MM.1S (cell line): Measurements from ENCODE around the gene A1BG.

Experiments used
- DNase-seq: peaks from one replicate; pipeline ENCODE4 v3.0.0-alpha.2; 2015
- H2AFZ ChIP-seq: fragments of 300-600 bp; sonication (generic); 2 replicates; pipeline ENCODE4 v1.6.0; 2016; ENCODE audit warnings: antibody characterized with exemption, low read length
- H3F3A ChIP-seq: fragments of 300-600 bp; sonication (generic); 2 replicates; pipeline ENCODE4 v1.6.1; 2016; ENCODE audit warnings: mild to moderate bottlenecking, antibody characterized with exemption, low read length, moderate library complexity, mixed read lengths; ENCODE audit not compliant: insufficient read depth
- H3K27ac ChIP-seq: fragments of 300-600 bp; sonication (generic); 2 replicates; pipeline ENCODE4 v1.5.1; 2016; ENCODE audit warnings: mild to moderate bottlenecking, low read length
- H3K27me3 ChIP-seq: fragments of 300-600 bp; sonication (generic); replicated peaks from 2 replicates; pipeline ENCODE4 v1.6.0; 2016; ENCODE audit warnings: low read length; ENCODE audit not compliant: insufficient read depth
- H3K36me3 ChIP-seq: fragments of 300-600 bp; sonication (generic); replicated peaks from 2 replicates; pipeline ENCODE4 v1.6.1; 2016; ENCODE audit warnings: mild to moderate bottlenecking, low read length, mixed read lengths; ENCODE audit not compliant: insufficient read depth
- H3K4me1 ChIP-seq: fragments of 300-600 bp; sonication (generic); 2 replicates; pipeline ENCODE4 v1.6.1; 2016; ENCODE audit warnings: low read length, mixed read lengths
- H3K4me2 ChIP-seq: fragments of 300-600 bp; sonication (generic); 2 replicates; pipeline ENCODE4 v1.6.0; 2016; ENCODE audit warnings: low read depth, low read length
- H3K4me3 ChIP-seq: fragments of 300-600 bp; sonication (generic); 2 replicates; pipeline ENCODE4 v1.5.1; 2016; ENCODE audit warnings: low read length, mixed read lengths
- H3K79me2 ChIP-seq: fragments of 300-600 bp; sonication (generic); 2 replicates; pipeline ENCODE4 v1.6.1; 2016; ENCODE audit warnings: mixed run types, low read length, mixed read lengths
- H3K9ac ChIP-seq: fragments of 300-600 bp; sonication (generic); 2 replicates; pipeline ENCODE4 v1.6.1; 2016; ENCODE audit warnings: low read length, mixed read lengths
- H3K9me2 ChIP-seq: fragments of 300-600 bp; sonication (generic); replicated peaks from 2 replicates; pipeline ENCODE4 v1.6.1; 2016; ENCODE audit warnings: mild to moderate bottlenecking, low read length, mixed read lengths; ENCODE audit not compliant: insufficient read depth
- H3K9me3 ChIP-seq: fragments of 300-600 bp; sonication (generic); replicated peaks from 2 replicates; pipeline ENCODE4 v1.6.1; 2016; ENCODE audit warnings: mild to moderate bottlenecking, low read length, mixed read lengths; ENCODE audit not compliant: insufficient read depth
- H4K20me1 ChIP-seq: fragments of 300-600 bp; sonication (generic); 2 replicates; pipeline ENCODE4 v1.6.1; 2016; ENCODE audit warnings: mild to moderate bottlenecking, low read length, moderate library complexity, mixed read lengths; ENCODE audit not compliant: insufficient read depth
- EZH2 ChIP-seq: fragments of 300-600 bp; sonication (generic); optimal IDR thresholded peaks from 2 replicates; pipeline ENCODE3; 2017; ENCODE audit warnings: low read depth, mild to moderate bottlenecking, antibody characterized with exemption, low read length, mixed read lengths
- EZH2phosphoT487 ChIP-seq: fragments of 300-600 bp; sonication (generic); IDR thresholded peaks from 2 replicates; pipeline ENCODE4 v1.6.1; 2018; ENCODE audit warnings: antibody characterized with exemption, low read length
- TF ChIP-seq, protein P1 (sequence below): fragments of 300-600 bp; sonication (generic); IDR thresholded peaks from 2 replicates; pipeline ENCODE4 v1.5.1; 2016; ENCODE audit warnings: antibody characterized with exemption, low read length, mixed read lengths

The A1BG gene

DNA sequence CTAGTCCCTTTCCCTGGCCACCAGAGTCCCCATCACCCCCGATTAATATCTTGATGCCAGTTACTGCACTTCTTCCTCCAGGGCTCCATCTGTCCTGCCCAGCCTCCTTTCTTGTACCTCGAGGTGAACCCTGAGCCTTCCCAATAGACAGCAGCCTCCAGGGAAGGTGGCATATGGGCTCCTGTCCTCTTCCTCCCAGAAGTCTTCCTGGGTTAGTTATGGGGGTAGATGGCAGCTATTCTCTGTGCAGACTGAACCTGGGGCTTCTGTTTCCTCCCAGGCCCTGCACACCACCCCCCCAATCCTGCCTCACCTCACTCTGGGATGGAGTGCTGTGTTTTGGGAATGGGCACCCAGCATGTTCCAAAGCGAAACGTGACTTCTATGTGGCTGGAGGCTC, 44.8 kb upstream of the A1BG start:
- TF ChIP-seq EZH2phosphoT487 (no peak), EZH2 (no peak)
- TF ChIP-seq, protein P1, sequence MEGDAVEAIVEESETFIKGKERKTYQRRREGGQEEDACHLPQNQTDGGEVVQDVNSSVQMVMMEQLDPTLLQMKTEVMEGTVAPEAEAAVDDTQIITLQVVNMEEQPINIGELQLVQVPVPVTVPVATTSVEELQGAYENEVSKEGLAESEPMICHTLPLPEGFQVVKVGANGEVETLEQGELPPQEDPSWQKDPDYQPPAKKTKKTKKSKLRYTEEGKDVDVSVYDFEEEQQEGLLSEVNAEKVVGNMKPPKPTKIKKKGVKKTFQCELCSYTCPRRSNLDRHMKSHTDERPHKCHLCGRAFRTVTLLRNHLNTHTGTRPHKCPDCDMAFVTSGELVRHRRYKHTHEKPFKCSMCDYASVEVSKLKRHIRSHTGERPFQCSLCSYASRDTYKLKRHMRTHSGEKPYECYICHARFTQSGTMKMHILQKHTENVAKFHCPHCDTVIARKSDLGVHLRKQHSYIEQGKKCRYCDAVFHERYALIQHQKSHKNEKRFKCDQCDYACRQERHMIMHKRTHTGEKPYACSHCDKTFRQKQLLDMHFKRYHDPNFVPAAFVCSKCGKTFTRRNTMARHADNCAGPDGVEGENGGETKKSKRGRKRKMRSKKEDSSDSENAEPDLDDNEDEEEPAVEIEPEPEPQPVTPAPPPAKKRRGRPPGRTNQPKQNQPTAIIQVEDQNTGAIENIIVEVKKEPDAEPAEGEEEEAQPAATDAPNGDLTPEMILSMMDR, result no peak
- no peak for DNase-seq
- Histone ChIP-seq H3K27me3 (peaks cover 5% of the 10 kb centered on the region; the same call in 1 of the 2 replicates), H4K20me1 (no peaks in the 10 kb centered on the region), H3K9me3 (no peaks in the 10 kb centered on the region), H3K27ac (no peak overlapping the region), H3K9ac (no peak overlapping the region), H3K4me2 (no peak overlapping the region), H3K9me2 (no peaks in the 10 kb centered on the region), H2AFZ (no peak overlapping the region), H3K36me3 (no peaks in the 10 kb centered on the region; the same call in 1 of the 2 replicates), H3K4me3 (no peak overlapping the region), H3K79me2 (no peaks in the 10 kb centered on the region; the same call in 1 of the 2 replicates), H3K4me1 (no peaks in the 10 kb centered on the region), H3F3A (no peaks in the 10 kb centered on the region)

DNA sequence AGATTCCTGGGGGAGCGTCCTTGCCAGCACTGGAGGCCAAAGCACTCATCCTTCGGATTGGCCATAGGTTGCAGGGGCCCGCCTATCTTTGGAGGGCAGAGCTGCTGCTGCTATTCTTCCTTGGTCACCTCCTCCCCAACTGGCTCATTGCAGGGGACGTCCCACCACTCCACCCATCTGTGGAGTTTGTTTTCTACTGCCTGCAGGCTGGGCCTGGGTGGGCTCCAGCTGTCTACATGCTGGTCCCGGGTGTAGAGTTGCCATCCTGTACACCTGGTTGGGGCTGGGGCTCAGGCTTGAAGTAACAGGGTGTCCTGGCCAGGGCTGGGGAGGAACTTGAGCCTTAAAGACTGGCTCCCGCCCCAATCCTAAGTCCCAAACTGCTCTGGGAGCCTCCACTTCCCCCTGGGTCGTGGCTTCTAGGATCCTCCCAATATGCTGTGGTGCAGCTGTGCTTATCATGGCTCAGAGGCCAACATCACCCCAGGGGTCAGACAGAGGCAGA, 44.3 kb upstream of the A1BG start:
- Histone ChIP-seq H3K4me2 (no peak overlapping the region), H3K9me2 (no peaks in the 10 kb centered on the region), H4K20me1 (no peaks in the 10 kb centered on the region)

GRCh38 chr19:58396691-58397532, 43.6 kb upstream of the A1BG start:
- Histone ChIP-seq H3K4me2 (no peak overlapping the region), H3K9me2 (no peaks in the 10 kb centered on the region), H3K36me3 (no peaks in the 10 kb centered on the region; the same call in 1 of the 2 replicates), H3K79me2 (peaks cover 7% of the 10 kb centered on the region; the same call in 1 of the 2 replicates), H3K9ac (no peak overlapping the region), H3F3A (no peaks in the 10 kb centered on the region), H3K9me3 (no peaks in the 10 kb centered on the region), H4K20me1 (no peaks in the 10 kb centered on the region), H3K4me3 (no peak overlapping the region), H3K27me3 (0 out of 2 replicates have a peak, but pooled peaks cover under 1% of the 10 kb centered on the region), H3K27ac (no peak overlapping the region), H3K4me1 (no peaks in the 10 kb centered on the region), H2AFZ (no peak overlapping the region)
- DNase-seq, result no peak
- TF ChIP-seq, protein P1, result no peak
- no peak for TF ChIP-seq EZH2
- no peak for TF ChIP-seq EZH2phosphoT487

More for the DNA sequence above, 44.3 kb upstream of the A1BG start:
- no peak for DNase-seq
- TF ChIP-seq EZH2, result no peak
- no peak for TF ChIP-seq EZH2phosphoT487
- TF ChIP-seq, protein P1, result no peak
- no peak overlapping the region for H3K27ac ChIP-seq
- no peaks in the 10 kb centered on the region; the same call in 1 of the 2 replicates for H3K36me3 ChIP-seq
- H3K79me2 ChIP-seq, result peaks cover 4% of the 10 kb centered on the region; the same call in 1 of the 2 replicates
- H3F3A ChIP-seq, result no peaks in the 10 kb centered on the region
- no peaks in the 10 kb centered on the region for H3K4me1 ChIP-seq
- H3K4me3 ChIP-seq, result no peak overlapping the region
- H2AFZ ChIP-seq, result no peak overlapping the region
- no peak overlapping the region for H3K9ac ChIP-seq
- peaks cover 5% of the 10 kb centered on the region; the same call in 1 of the 2 replicates for H3K27me3 ChIP-seq
- H3K9me3 ChIP-seq, result no peaks in the 10 kb centered on the region
